ENCODE results near the gene IFNL4. TPM values are rescaled to one million over a fixed set of nuclear protein-coding genes. Genes with fewer than 3 reads are reported as not detected.

The IFNL4 gene
- total and polyA plus RNA-seq, 2 experiments from 2014 or later, result not detected

- no peak for TF ChIP-seq EZH2phosphoT487 (IDR thresholded peaks at IDR 0.05; ENCODE audit: insufficient read depth, low read depth)
- TF ChIP-seq EZH2 (IDR thresholded peaks at IDR 0.05; ENCODE audit: insufficient read depth, poor library complexity, severe bottlenecking), result no peak
- Histone ChIP-seq H3K9ac (no peak overlapping the region), H3K4me2 (ENCODE audit: unreplicated experiment) (no peak overlapping the region), H3K4me1 (ENCODE audit: insufficient read depth) (no peaks in the 10 kb centered on the region), H3K79me2 (ENCODE audit: insufficient read depth) (no peaks in the 10 kb centered on the region), H3K36me3 (ENCODE audit: low read depth) (no peaks in the 10 kb centered on the region), H3K9me3 (ENCODE audit: low read depth) (no peaks in the 10 kb centered on the region), H3K9me2 (ENCODE audit: insufficient read depth) (no peaks in the 10 kb centered on the region), H3K27me3 (replicated peaks; ENCODE audit: insufficient read depth) (peaks cover 68% of the 10 kb centered on the region), H2AFZ (no peak overlapping the region), H3K27ac (no peak overlapping the region), H3K4me3 (no peak overlapping the region), H3F3A (ENCODE audit: insufficient read depth) (no peaks in the 10 kb centered on the region), H4K20me1 (ENCODE audit: insufficient read depth) (no peaks in the 10 kb centered on the region)
- in situ Hi-C loops (cut with MboI), result no loop called here
- DNase-seq, result no peak
- 31 to 39% methylated on average over 3 of the region's 3 CpGs for WGBS, 2 experiments (ENCODE audit: low coverage in 1 of 2, low lambda C conversion rate in 2 of 2, missing lambda C conversion rate in 2 of 2)
Measured at GRCh38 chr19:39261704-39262103, 13.0 kb upstream of the IFNL4 start.

GRCh38 chr19:39257227-39257626 is 8.6 kb upstream of the IFNL4 start:
- Histone ChIP-seq H4K20me1 (ENCODE audit: insufficient read depth) (no peaks in the 10 kb centered on the region), H3K27ac (no peak overlapping the region), H3K79me2 (ENCODE audit: insufficient read depth) (no peaks in the 10 kb centered on the region), H3K4me1 (ENCODE audit: insufficient read depth) (no peaks in the 10 kb centered on the region), H3K27me3 (replicated peaks; ENCODE audit: insufficient read depth) (peaks cover 51% of the 10 kb centered on the region), H3K9me3 (ENCODE audit: low read depth) (no peaks in the 10 kb centered on the region), H3F3A (ENCODE audit: insufficient read depth) (no peaks in the 10 kb centered on the region), H3K4me2 (ENCODE audit: unreplicated experiment) (no peak overlapping the region), H2AFZ (no peak overlapping the region), H3K9ac (no peak overlapping the region), H3K9me2 (ENCODE audit: insufficient read depth) (no peaks in the 10 kb centered on the region), H3K36me3 (ENCODE audit: low read depth) (no peaks in the 10 kb centered on the region), H3K4me3 (no peak overlapping the region)
- in situ Hi-C loops (cut with MboI), result no loop called here
- TF ChIP-seq EZH2 (IDR thresholded peaks at IDR 0.05; ENCODE audit: insufficient read depth, poor library complexity, severe bottlenecking) (no peak), EZH2phosphoT487 (IDR thresholded peaks at IDR 0.05; ENCODE audit: insufficient read depth, low read depth) (no peak)
- WGBS, 2 experiments (ENCODE audit: low coverage in 1 of 2, low lambda C conversion rate in 2 of 2, missing lambda C conversion rate in 2 of 2), result 68 to 74% methylated on average over 4 of the region's 4 CpGs
- DNase-seq, result no peak

GRCh38 chr19:39254531-39255345 is 6.1 kb upstream of the IFNL4 start:
- DNase-seq, result no peak
- Histone ChIP-seq H3K27me3 (replicated peaks; ENCODE audit: insufficient read depth) (peaks cover 49% of the 10 kb centered on the region), H3K36me3 (ENCODE audit: low read depth) (no peaks in the 10 kb centered on the region), H3K79me2 (ENCODE audit: insufficient read depth) (no peaks in the 10 kb centered on the region), H3K4me1 (ENCODE audit: insufficient read depth) (no peaks in the 10 kb centered on the region), H3K9me2 (ENCODE audit: insufficient read depth) (no peaks in the 10 kb centered on the region), H3K4me3 (no peak overlapping the region), H3K27ac (no peak overlapping the region), H3K4me2 (ENCODE audit: unreplicated experiment) (no peak overlapping the region), H3K9ac (no peak overlapping the region), H3F3A (ENCODE audit: insufficient read depth) (no peaks in the 10 kb centered on the region), H3K9me3 (ENCODE audit: low read depth) (no peaks in the 10 kb centered on the region), H2AFZ (no peak overlapping the region), H4K20me1 (ENCODE audit: insufficient read depth) (no peaks in the 10 kb centered on the region)
- no peak for TF ChIP-seq EZH2 (IDR thresholded peaks at IDR 0.05; ENCODE audit: insufficient read depth, poor library complexity, severe bottlenecking)
- no peak for TF ChIP-seq EZH2phosphoT487 (IDR thresholded peaks at IDR 0.05; ENCODE audit: insufficient read depth, low read depth)
- WGBS, 2 experiments (ENCODE audit: low coverage in 1 of 2, low lambda C conversion rate in 2 of 2, missing lambda C conversion rate in 2 of 2), result 63 to 64% methylated on average over 29 of the region's 29 CpGs
- in situ Hi-C loops (cut with MboI), result no loop called here

GRCh38 chr19:39253374-39254149 is 4.9 kb upstream of the IFNL4 start:
- Histone ChIP-seq H3K36me3 (ENCODE audit: low read depth) (no peaks in the 10 kb centered on the region), H3K4me2 (ENCODE audit: unreplicated experiment) (no peak overlapping the region), H3K9me3 (ENCODE audit: low read depth) (no peaks in the 10 kb centered on the region), H3K79me2 (ENCODE audit: insufficient read depth) (no peaks in the 10 kb centered on the region), H3F3A (ENCODE audit: insufficient read depth) (no peaks in the 10 kb centered on the region), H3K27me3 (replicated peaks; ENCODE audit: insufficient read depth) (peaks cover 55% of the 10 kb centered on the region), H3K9me2 (ENCODE audit: insufficient read depth) (no peaks in the 10 kb centered on the region), H3K4me3 (no peak overlapping the region), H3K27ac (no peak overlapping the region), H3K4me1 (ENCODE audit: insufficient read depth) (no peaks in the 10 kb centered on the region), H4K20me1 (ENCODE audit: insufficient read depth) (no peaks in the 10 kb centered on the region), H3K9ac (no peak overlapping the region), H2AFZ (no peak overlapping the region)
- TF ChIP-seq EZH2 (IDR thresholded peaks at IDR 0.05; ENCODE audit: insufficient read depth, poor library complexity, severe bottlenecking) (no peak), EZH2phosphoT487 (IDR thresholded peaks at IDR 0.05; ENCODE audit: insufficient read depth, low read depth) (no peak)
- WGBS, 2 experiments (ENCODE audit: low coverage in 1 of 2, low lambda C conversion rate in 2 of 2, missing lambda C conversion rate in 2 of 2), result 61 to 69% methylated on average over 8 of the region's 8 CpGs
- DNase-seq, result no peak
- in situ Hi-C loops (cut with MboI), result no loop called here

Measured in GM23248 (cell line).